WI38 (cell line): ENCODE data around the gene LYST.
"Not testable (repeated sequence)": the region's sequence is repeated elsewhere in the genome, so short reads cannot be mapped to it uniquely, and the experiment has no call there.

ENCODE experiments used
- H3K4me3 ChIP-seq: 2 replicates; pipeline ENCODE4 v1.5.1; 2011; ENCODE audit warnings: low read depth, mild to moderate bottlenecking, control low read depth, low read length
- CTCF ChIP-seq: IDR thresholded peaks from 2 replicates; pipeline ENCODE4 v1.5.1; 2012; ENCODE audit warnings: low read depth, mild to moderate bottlenecking, control low read depth, low read length

LYST gene

GRCh38 chr1:235758931-235759330 lies 107.8 kb downstream of the LYST start:
- no peak for TF ChIP-seq CTCF
- H3K4me3 ChIP-seq: no peak overlapping the region

- no peak for TF ChIP-seq CTCF
- no peak overlapping the region for H3K4me3 ChIP-seq
These were observed 109.1 kb downstream of the LYST start for GRCh38 chr1:235757587-235758096.

GRCh38 chr1:235754186-235754585 lies 112.5 kb downstream of the LYST start:
- H3K4me3 ChIP-seq: not testable (repeated sequence)

GRCh38 chr1:235749755-235750300 lies 116.9 kb downstream of the LYST start:
- TF ChIP-seq CTCF: no peak
- H3K4me3 ChIP-seq: no peak overlapping the region

GRCh38 chr1:235748747-235749146 lies 118.0 kb downstream of the LYST start:
- no peak for TF ChIP-seq CTCF
- H3K4me3 ChIP-seq: no peak overlapping the region

GRCh38 chr1:235746245-235746644 lies 120.5 kb downstream of the LYST start:
- TF ChIP-seq CTCF: no peak
- H3K4me3 ChIP-seq: no peak overlapping the region

GRCh38 chr1:235745503-235746136 lies 121.1 kb downstream of the LYST start:
- no peak for TF ChIP-seq CTCF
- no peak overlapping the region for H3K4me3 ChIP-seq
